ENCODE measurements around the gene HEMGN.
"Not testable (repeated sequence)": the region's sequence is repeated elsewhere in the genome, so short reads cannot be mapped to it uniquely, and the experiment has no call there.

The HEMGN gene

GRCh38 chr9:97966493-97966892 lies 28.5 kb upstream of the HEMGN start:
- no peak for DNase-seq

DNA sequence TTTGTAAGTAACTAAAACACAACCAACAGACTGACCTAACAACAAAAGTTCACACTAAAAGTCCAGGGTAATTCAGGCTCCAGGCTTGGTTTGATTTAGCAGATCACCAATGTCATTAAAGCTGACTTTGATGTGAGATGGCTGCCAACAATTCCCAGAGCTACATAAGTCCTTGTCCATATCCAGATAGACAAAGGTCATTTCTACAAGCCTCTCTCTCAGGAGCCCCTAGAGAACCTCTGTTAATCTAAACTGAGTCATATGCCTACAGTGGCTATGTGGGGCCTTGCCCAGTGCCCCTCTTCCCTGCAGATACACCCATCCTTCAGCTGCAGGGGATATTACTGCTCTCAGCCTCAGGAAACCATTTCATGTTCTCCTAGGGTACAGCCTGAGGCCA lies 26.9 kb upstream of the HEMGN start:
- no peak for DNase-seq

GRCh38 chr9:97963232-97963631 lies 25.3 kb upstream of the HEMGN start:
- no peak for DNase-seq

- DNase-seq, result no peak
Observed at GRCh38 chr9:97962575-97962974, 24.6 kb upstream of the HEMGN start.

DNA sequence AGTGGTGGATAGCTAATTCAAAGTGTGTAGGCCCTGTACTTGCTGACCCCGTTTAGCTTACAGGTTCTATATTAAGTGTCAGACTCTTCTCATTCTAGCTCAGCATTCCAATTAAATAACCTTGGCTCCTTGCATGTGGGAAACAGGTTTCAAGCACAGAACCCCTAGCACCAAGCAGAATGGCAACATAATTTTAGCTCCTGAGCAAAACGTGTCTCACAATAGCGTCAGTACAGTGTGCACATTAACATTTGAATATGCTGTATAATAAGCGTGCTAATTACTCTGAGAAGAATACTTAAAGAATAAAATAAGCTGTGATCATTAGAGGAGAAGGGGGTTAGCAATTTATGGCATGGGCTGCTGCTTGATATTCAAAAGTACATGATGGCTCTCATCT lies 24.2 kb upstream of the HEMGN start:
- no peak for DNase-seq

GRCh38 chr9:97961361-97961760 lies 23.4 kb upstream of the HEMGN start:
- no peak for DNase-seq

DNA sequence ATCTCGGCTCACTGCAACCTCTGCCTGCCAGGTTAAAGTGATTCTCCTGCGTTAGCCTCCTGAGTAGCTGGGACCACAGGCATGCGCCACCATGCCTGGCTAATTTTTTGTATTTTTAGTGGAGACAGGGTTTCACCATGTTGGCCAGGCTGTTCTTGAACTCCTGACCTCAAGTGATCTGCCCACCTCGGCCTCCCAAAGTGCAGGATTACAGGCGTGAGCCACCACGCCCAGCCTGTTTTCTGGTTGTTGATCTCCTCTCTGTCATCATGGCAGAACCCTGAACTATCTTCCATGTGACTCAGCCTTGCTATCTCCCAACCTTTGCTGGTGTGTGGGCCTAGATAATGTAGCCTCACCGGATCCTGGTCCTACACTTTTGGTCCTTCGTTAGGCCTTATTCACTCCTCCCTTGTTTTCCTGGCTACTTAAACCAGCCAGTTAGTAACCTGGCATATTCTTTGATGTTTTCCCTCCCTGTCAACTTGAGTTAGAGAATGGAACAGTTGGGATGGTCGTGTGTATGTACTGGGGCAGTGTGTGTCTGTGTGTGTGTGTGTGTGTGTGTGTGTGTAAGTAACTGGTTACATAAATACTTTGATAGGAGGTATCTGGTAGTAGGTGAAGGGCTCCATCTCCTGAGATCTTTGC lies 22.8 kb upstream of the HEMGN start:
- not testable (repeated sequence) for DNase-seq

DNA sequence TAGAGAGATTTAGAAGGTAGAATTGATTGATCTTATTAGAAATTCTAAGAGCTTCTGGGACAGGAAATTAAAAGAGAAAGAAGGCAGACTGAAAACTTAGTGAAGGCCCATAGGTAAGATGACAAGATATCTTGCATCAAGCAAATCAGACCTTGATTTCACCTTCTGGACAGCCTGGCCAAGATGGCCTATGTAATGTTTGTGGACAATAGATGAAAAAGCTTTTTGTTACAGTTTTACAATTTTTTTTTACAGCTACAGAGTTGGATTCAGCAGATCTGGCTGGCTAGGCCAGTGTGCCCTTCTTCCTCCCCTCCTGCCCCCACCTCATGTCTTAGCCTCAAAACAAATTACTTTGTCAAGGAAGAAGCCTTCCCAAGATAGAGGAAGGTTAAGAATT lies 21.6 kb upstream of the HEMGN start:
- DNase-seq, result no peak

DNA sequence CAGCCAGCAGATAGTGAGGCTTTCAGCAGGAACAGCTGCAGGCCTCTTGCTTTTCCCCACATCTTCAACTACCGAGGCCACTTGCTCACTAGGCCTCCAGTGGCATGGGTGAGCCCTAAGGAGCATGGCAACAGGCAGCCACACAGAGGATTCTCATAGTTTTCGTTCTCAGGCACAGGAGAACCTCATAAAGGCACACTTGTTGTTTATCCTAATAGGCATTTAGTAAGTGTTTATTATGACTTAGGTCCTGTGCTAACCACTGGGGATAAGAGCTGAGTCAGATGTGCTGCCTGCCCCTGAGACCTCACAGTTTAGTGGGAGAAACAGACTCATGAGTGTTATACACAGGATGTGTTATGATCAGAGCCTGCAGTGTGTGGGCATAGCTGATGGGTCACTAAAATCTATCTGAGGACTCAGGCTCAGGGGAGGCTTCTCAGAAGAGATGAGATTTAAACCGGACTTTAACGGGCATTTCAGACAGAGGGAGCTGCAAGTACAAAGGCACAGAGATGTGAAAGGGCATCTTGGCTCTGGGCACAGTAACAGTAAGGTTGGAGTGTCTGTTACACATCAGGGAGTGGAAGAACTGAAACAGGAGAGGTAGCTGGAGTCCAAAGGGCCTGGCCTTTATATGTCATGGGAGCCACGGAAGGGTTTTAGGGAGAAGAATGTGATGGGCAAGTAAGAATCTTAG lies 21.0 kb upstream of the HEMGN start:
- DNase-seq, result peak in 7 of 56 donors; percentile 3 to 30 (median 11)

GRCh38 chr9:97956331-97956730 lies 18.4 kb upstream of the HEMGN start:
- DNase-seq, result no peak

- peak in 1 of 56 donors; percentile 9 for DNase-seq
Observed at GRCh38 chr9:97954550-97954989, 16.6 kb upstream of the HEMGN start.

DNA sequence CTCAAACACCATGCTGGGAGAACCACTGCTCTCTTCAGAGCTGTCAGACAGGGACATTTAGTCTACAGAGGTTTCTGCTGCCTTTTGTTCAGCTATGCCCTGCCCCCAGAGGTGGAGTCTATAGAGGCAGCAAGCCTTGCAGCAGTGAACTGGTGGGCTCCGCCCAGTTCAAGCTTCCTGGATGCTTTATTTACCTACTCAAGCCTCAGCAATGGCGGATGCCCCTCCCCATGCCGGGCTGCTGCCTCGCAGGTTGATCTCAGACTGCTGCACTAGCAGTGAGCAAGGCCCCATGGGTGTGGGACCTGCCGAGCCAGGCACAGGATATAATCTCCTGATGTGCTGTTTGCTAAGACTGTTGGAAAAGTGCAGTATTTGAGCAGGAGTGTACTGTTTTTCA lies 12.9 kb upstream of the HEMGN start:
- not testable (repeated sequence) for DNase-seq

DNA sequence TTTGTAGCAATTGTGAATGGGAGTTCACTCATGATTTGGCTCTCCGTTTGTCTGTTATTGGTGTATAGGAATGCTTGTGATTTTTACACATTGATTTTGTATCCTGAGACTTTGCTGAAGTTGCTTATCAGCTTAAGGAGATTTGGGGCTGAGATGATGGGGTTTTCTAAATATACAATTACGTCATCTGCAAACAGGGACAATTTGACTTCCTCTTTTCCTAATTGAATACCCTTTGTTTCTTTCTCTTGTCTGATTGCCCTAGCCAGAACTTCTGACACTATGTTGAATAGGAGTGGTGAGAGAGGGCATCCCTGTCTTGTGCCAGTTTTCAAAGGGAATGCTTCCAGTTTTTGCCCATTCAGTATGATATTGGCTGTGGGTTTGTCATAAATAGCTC lies 9.1 kb upstream of the HEMGN start:
- DNase-seq, result not testable (repeated sequence)

DNA sequence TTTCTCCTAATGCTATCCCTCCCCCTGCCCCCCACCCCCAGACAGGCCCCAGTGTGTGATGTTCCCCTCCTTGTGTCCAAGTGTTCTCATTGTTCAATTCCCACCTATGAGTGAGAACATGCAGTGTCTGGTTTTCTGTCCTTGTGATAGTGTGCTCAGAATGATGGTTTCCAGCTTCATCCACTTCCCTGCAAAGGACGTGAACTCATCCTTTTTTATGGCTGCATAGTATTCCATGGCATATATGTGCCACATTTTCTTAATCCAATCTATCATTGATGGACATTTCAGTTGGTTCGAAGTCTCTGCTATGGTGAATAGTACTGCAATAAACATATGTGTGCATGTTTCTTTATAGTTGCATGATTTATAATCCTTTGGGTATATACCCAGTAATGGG lies 7.5 kb upstream of the HEMGN start:
- not testable (repeated sequence) for DNase-seq

- DNase-seq, result no peak
Observed at GRCh38 chr9:97944612-97945011, 6.6 kb upstream of the HEMGN start.

GRCh38 chr9:97943308-97943855 lies 5.4 kb upstream of the HEMGN start:
- DNase-seq, result no peak

- DNase-seq, result no peak
Observed at GRCh38 chr9:97941323-97941722, 3.4 kb upstream of the HEMGN start.

DNA sequence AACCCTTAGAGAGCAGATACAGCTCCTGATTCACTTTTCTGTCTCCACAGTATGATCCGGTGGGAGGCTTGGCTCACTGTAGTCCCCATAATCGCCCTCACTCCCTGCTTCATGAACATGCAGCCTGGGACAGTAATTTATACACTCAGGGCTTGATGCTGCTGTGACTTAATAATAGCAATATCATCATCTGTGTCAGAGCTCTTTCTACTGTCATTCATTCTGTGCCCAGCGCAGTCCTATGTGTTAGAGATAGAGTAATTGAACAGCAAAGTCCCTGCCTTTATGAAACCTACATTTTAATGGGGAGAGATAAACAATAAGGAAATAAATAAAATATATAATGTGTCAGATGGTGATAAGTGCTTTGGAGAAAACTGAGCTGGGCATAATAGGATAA lies 2.8 kb upstream of the HEMGN start:
- DNase-seq, result no peak

- DNase-seq, result no peak
Observed at GRCh38 chr9:97940233-97940632, 2.3 kb upstream of the HEMGN start.

GRCh38 chr9:97936998-97937397 lies 974 bp downstream of the HEMGN start:
- no peak for DNase-seq

- no peak for DNase-seq
Observed at GRCh38 chr9:97935276-97935675, 2.7 kb downstream of the HEMGN start.

GRCh38 chr9:97934321-97935115 lies 3.5 kb downstream of the HEMGN start:
- DNase-seq, result peak in 2 of 56 donors; percentile 8 to 17
